A375 (cell line): ENCODE results near the gene CUL5. TPM values are rescaled to one million over a fixed set of nuclear protein-coding genes. Genes with fewer than 3 reads are reported as not detected.

Experiments used
- small RNA-seq: library from RNA; depleted of rRNA; stranded (forward); fragments of <200 nt; gene quantifications from one replicate; pipeline ENCODE3, GENCODE V24; 2014
- total RNA-seq: library from RNA; depleted of rRNA; stranded (reverse); fragments of >200 nt; shearing (Covaris generic); gene quantifications from 2 replicates; pipeline ENCODE4 v1.2.3, GENCODE V29; 2014; rRNA removed

CUL5 gene
- 28.7 and 31.3 TPM in 2 replicates for total RNA-seq

DNA sequence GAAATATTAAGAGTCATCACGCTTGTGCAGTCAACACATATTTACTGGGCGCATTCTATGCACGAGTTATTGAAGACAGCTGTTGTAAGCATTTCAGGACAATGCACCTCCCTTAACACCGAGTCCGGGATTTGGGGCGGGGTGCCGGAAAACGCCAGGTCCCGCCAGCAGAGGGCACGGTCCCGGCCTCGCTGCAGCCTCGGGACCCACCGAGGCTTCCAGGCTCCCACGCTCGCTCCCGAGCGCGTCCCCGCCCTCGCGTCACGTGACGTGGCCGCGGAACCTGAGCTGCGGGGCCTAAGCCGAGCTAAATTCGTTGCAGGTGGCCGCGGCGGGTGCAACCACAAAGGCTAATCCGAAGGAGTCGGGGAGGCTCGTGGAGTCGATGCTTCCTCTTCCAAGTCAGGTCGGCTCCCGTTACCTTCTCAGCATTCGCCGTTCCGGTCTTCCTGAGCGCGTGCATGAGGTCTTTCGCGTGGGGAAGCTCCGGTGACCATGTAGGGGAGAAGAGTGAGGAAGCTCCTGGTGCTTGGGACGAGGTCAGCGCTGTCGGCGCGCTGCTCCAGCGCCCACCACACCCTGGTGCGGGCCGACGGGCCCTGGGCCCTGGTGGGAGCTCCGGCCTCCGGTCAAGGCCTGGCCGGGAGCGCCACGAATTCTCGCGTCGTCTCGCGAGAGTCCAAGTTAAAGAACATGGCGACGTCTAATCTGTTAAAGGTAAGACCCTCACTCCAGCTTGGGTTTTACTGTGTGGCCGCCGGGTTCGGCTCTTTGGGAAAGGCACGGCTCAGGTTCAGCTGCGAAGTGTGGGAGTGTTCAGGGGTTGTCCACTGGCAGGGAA lies at the start of gene CUL5:
CUL5 (plus strand) TSS at position 243 of the 841 bp plus-strand sequence; CDS start at position 694, 451 bp downstream.

GRCh38 chr11:108121274-108122155 lies 112.8 kb downstream of the CUL5 start, which contains the start of gene ACAT1:
Gene ACAT1, plus strand, starts transcription at chr11:108121567. Its CDS starts 40 bp downstream, at chr11:108121607.

Small RNAs within 50 kb of the gene (small RNA-seq; reads per million reads assigned to genes)
- not detected for gene RF00019

Other genes starting within 250 kb of the CUL5 start
- gene SLC35F2, start 150.1 kb upstream of the CUL5 start, total RNA-seq = 30.0 and 31.0 TPM in 2 replicates
- gene RAB39A, start 80.5 kb upstream of the CUL5 start, total RNA-seq = 1.1 and 2.3 TPM in 2 replicates
- 99.5 and 129 TPM in 2 replicates for gene ACAT1, start 112.7 kb downstream of the CUL5 start, total RNA-seq
- gene NPAT, start 213.7 kb downstream of the CUL5 start, total RNA-seq = 11.9 and 12.2 TPM in 2 replicates
- 61.2 and 64.2 TPM in 2 replicates for gene ATM, start 214.2 kb downstream of the CUL5 start, total RNA-seq